ENCODE results near the gene RTN4RL2. TPM values are rescaled to one million over a fixed set of nuclear protein-coding genes. Genes with fewer than 3 reads are reported as not detected.

RTN4RL2 gene
- total RNA-seq, 1 experiment from 2014 or later, result 7.0 TPM

GRCh38 chr11:57512646-57513451, 52.5 kb downstream of the RTN4RL2 start:
- Histone ChIP-seq H3K79me1 (ENCODE audit: insufficient read depth, low read depth, low read length, poor library complexity, severe bottlenecking) (no peaks in the 10 kb centered on the region), H3K79me2 (ENCODE audit: insufficient read depth, low read length) (no peaks in the 10 kb centered on the region), H2AK5ac (ENCODE audit: insufficient read length, low read length) (no peak overlapping the region), H3K56ac (ENCODE audit: insufficient read length, low read depth, low read length) (no peak overlapping the region), H4K20me1 (ENCODE audit: control insufficient read depth, insufficient read depth, insufficient read length) (no peaks in the 10 kb centered on the region), H3K9ac (ENCODE audit: extremely low read depth, insufficient read length, low read length) (no peak overlapping the region), H3K4ac (ENCODE audit: low read depth, low read length) (no peak overlapping the region), H2BK15ac (ENCODE audit: low read depth, low read length) (no peak overlapping the region), H2BK12ac (ENCODE audit: insufficient read length, low read depth, low read length) (no peak overlapping the region), H4K91ac (ENCODE audit: insufficient read length, low read depth, low read length) (no peak overlapping the region), H4K5ac (ENCODE audit: insufficient read length, low read depth, low read length) (no peak overlapping the region), H3K18ac (ENCODE audit: insufficient read length, low read depth, low read length) (no peak overlapping the region), H2AFZ (ENCODE audit: low read length) (no peak overlapping the region), H3K14ac (ENCODE audit: insufficient read depth, low read length) (no peak overlapping the region), H4K8ac (replicated peaks; ENCODE audit: insufficient read length, low read depth, low read length) (no peak overlapping the region), H2BK5ac (ENCODE audit: insufficient read length, low read length) (no peak overlapping the region), H3K23ac (ENCODE audit: insufficient read length, low read depth, low read length) (no peak overlapping the region), H2BK120ac (ENCODE audit: low read depth, low read length, poor library complexity, severe bottlenecking) (no peak overlapping the region), H3K27ac (ENCODE audit: insufficient read length, low read depth, low read length) (no peak overlapping the region), H3K27me3 (ENCODE audit: insufficient read depth, low read length) (no peaks in the 10 kb centered on the region), H3T11ph (ENCODE audit: low read length) (no peak overlapping the region), H3K4me2 (ENCODE audit: insufficient read depth, insufficient read length, low read length) (peak overlapping the region; percentile 63), H3K23me2 (ENCODE audit: insufficient read length, low read depth, low read length, poor library complexity, severe bottlenecking) (peaks cover 16% of the 10 kb centered on the region), H3K9me3 (ENCODE audit: control insufficient read depth, low read depth, low read length) (no peaks in the 10 kb centered on the region), H3K4me1 (ENCODE audit: insufficient read depth, low read length) (peaks cover 2% of the 10 kb centered on the region), H2BK20ac (ENCODE audit: low read depth, low read length, poor library complexity, severe bottlenecking) (no peak overlapping the region)
- Mint-ChIP-seq H3K36me3 (ENCODE audit: insufficient read depth in 1 of 3, low read depth in 3 of 3) (peaks cover 0 to 4% (median 0%) of the 10 kb centered on the region in 3 experiments; a peak in 4 of 7 replicates), H3K4me1 (peaks cover 10 to 13% of the 10 kb centered on the region in 2 experiments; a peak in 2 of 4 replicates), H3K27ac (no peak overlapping the region), H3K27me3 (ENCODE audit: low read depth) (peaks cover 47% of the 10 kb centered on the region), H3K9me3 (0 out of 5 replicates have a peak, but pooled peaks cover 0 to 3% of the 10 kb centered on the region in 2 experiments), H3K4me3 (peak overlapping the region; percentile 90 to 98; a peak in 4 of 5 replicates)
- no peak for TF ChIP-seq CTCF (conservative IDR thresholded peaks at IDR 0.05)
- no peak for DNase-seq
- no CpG with 5 or more reads among the region's 12 CpGs for WGBS (ENCODE audit: extremely low coverage, insufficient read length, low lambda C conversion rate)
